ENCODE data around the gene RASL10B. TPM values are rescaled to one million over a fixed set of nuclear protein-coding genes. Genes with fewer than 3 reads are reported as not detected.
A peak's percentile ranks its signal among the peaks of the same experiment; 100 is the strongest.

RASL10B gene
- total RNA-seq, 6 experiments from 2014 or later: 1.7 to 5.0 (median 1.8) TPM

DNA sequence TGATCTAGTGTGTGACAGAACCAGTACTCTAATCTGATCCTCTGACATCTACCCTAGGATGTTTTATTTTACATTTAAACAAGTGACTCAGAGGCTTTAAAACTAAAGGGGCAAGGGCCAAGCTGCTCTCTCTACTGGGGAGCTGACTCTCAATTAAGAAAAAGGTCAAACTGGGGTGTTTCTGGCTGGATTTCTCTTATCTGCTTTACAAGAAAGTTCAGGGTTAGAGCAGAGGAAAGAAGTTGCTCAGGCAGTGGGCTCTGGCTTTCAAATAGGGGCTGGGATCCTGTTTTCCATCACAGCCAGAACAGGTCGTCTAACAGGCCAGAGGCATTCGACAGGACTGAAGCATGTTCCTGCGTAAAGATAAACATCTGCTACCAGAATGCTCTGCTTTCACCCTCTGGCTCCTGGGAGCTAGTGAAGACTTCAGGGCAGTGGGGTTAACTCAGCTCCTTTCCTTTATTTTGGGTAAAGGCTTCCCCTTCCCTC lies 55.5 kb downstream of the RASL10B start:
- TF ChIP-seq, protein P1, sequence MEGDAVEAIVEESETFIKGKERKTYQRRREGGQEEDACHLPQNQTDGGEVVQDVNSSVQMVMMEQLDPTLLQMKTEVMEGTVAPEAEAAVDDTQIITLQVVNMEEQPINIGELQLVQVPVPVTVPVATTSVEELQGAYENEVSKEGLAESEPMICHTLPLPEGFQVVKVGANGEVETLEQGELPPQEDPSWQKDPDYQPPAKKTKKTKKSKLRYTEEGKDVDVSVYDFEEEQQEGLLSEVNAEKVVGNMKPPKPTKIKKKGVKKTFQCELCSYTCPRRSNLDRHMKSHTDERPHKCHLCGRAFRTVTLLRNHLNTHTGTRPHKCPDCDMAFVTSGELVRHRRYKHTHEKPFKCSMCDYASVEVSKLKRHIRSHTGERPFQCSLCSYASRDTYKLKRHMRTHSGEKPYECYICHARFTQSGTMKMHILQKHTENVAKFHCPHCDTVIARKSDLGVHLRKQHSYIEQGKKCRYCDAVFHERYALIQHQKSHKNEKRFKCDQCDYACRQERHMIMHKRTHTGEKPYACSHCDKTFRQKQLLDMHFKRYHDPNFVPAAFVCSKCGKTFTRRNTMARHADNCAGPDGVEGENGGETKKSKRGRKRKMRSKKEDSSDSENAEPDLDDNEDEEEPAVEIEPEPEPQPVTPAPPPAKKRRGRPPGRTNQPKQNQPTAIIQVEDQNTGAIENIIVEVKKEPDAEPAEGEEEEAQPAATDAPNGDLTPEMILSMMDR (IDR thresholded peaks at IDR 0.05): no peak
- H3K4me1 Mint-ChIP-seq (ENCODE audit: low read depth): peaks cover 51% of the 10 kb centered on the region
- no peaks in the 10 kb centered on the region for H3K9me3 Mint-ChIP-seq
- DNase-seq: peak; percentile 38
- no peaks in the 10 kb centered on the region for H3K36me3 Mint-ChIP-seq (ENCODE audit: low read depth)
- H3K27ac Mint-ChIP-seq: peak overlapping the region; percentile 69
- peak overlapping the region; percentile 53 for H3K4me3 Mint-ChIP-seq
- peaks cover 20% of the 10 kb centered on the region for H3K27me3 Mint-ChIP-seq (ENCODE audit: insufficient read depth)

DNA sequence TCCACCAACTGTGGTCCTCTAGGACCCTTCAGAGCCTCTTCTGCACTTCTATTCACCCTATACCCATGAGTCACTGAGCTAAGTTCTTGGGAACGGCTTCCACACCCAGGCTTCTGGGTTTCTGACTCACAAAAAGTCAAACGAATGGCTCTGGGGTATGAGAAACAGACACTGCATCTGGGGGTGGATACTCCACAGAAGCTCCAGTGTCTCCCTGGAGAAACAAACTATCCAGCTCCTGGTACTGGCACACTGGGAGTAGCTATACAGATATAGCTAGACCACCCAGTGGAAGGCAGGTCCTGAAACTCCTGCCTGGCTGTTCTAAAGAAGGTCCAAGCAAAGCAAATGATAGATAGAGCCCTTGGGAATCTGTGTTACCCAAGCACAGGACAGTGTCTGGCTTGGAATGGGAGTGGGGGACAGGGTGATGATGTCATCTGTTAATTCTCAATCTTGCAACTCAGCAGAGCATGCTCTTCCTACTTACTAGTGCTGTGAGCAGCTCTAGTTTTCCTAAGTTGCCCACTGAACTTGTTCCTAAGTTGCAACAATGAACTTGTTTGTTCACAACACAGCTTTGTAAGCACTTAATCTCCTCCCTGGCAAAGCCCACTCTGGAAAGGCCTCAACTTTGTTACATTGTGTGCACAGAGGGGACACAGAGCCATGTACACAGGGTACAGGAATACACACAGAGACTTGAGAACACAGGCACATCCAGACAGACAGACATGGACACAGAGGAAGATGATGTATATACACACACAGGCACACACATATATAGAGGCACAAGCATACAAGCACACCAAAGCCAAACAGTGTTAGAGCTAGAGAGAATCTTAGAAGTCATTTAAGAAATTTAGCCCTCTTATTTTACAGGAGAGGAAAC lies 57.3 kb downstream of the RASL10B start:
- peak; percentile 89 for DNase-seq
- peaks cover 18% of the 10 kb centered on the region for H3K27me3 Mint-ChIP-seq (ENCODE audit: insufficient read depth)
- no peaks in the 10 kb centered on the region for H3K9me3 Mint-ChIP-seq
- no peaks in the 10 kb centered on the region for H3K36me3 Mint-ChIP-seq (ENCODE audit: low read depth)
- TF ChIP-seq, protein P1 (IDR thresholded peaks at IDR 0.05): no peak
- peak overlapping the region; percentile 62 for H3K4me3 Mint-ChIP-seq
- H3K27ac Mint-ChIP-seq: peak overlapping the region; percentile 90
- H3K4me1 Mint-ChIP-seq (ENCODE audit: low read depth): peaks cover 47% of the 10 kb centered on the region

DNA sequence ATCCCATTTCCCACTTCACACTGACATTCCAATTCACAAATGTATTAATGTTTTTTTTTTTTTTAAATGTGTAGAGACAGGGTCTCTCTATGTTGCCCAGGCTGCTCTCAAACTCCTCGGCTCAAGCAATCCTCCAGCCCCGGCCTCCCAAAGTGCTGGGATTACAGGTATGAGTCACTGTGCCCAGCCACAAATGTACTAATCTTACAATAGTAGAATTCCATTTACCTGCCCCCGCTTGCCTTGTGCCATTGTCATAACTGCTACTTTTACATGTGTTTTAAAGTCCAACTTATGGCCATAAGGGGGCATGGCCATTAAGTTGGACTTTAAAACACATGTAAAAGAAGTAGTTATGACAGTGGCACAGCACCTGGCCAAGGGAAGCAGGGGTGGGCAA lies 59.4 kb downstream of the RASL10B start:
- Mint-ChIP-seq H3K9me3 (no peaks in the 10 kb centered on the region), H3K27ac (no peak overlapping the region), H3K36me3 (ENCODE audit: low read depth) (no peaks in the 10 kb centered on the region), H3K4me1 (ENCODE audit: low read depth) (peaks cover 42% of the 10 kb centered on the region), H3K27me3 (ENCODE audit: insufficient read depth) (peaks cover 25% of the 10 kb centered on the region), H3K4me3 (no peak overlapping the region)
- no peak for DNase-seq
- TF ChIP-seq, protein P1 (IDR thresholded peaks at IDR 0.05): 0 out of 2 replicates have a peak, but pooled peaks have one; percentile 11

DNA sequence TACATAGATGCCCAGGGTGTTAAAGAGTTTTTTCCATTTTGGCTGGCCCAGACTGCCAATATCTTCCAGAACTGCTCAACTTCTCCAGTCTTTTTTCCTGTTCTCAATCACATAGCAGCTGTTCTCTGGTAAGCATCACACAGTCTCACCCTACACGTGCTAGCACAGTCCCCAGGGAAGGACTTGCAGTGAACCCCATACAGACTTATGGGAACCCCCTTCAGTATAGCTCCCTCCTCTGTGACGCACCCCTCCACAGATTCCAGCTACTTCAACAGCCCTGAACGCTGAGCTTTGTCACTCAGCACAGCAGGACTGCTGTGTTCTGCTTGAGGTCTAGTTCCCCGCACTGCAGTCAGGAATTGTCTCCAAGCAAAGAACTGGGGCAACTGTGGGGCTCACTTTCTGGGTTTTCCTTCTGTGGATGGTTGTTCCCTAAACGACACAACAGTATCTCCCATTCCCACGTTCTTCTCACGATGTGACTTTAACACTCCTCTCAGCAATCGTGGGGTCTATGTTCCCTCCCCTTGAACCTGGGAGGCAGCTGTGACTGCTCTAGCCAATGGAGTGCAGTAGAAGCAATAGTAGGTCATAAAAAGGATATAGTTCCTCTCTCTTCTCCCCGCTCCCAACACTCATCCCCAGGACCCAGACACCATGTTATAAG lies 60.4 kb downstream of the RASL10B start:
- Mint-ChIP-seq H3K27ac (no peak overlapping the region), H3K27me3 (ENCODE audit: insufficient read depth) (peaks cover 25% of the 10 kb centered on the region), H3K4me1 (ENCODE audit: low read depth) (peaks cover 41% of the 10 kb centered on the region), H3K9me3 (no peaks in the 10 kb centered on the region), H3K4me3 (no peak overlapping the region), H3K36me3 (ENCODE audit: low read depth) (no peaks in the 10 kb centered on the region)
- no peak for DNase-seq
- TF ChIP-seq, protein P1 (IDR thresholded peaks at IDR 0.05): no peak

Other genes with a start within 250 kb of the RASL10B start
- under 1 TPM in 4 of 6 experiments, not detected in 2; 0.13 to 0.34 (median 0.25) TPM for gene SLFN12L, start 194.0 kb upstream of the RASL10B start, total RNA-seq (2021; fragmentation: NEBNext Ultra II Directional; extraction: Animal tissue kit (Norgen Biotek cat#: 25700))
- gene SLFN14, start 170.8 kb upstream of the RASL10B start, total RNA-seq (2021; fragmentation: NEBNext Ultra II Directional; extraction: Animal tissue kit (Norgen Biotek cat#: 25700)): not detected
- gene PEX12, start 153.1 kb upstream of the RASL10B start, total RNA-seq (2021; fragmentation: NEBNext Ultra II Directional; extraction: Animal tissue kit (Norgen Biotek cat#: 25700)): 1 to 10 TPM; 6.2 to 9.0 (median 7.2) TPM
- 100 to 1,000 TPM; 168 to 196 (median 182) TPM for gene AP2B1, start 144.3 kb upstream of the RASL10B start, total RNA-seq (2021; fragmentation: NEBNext Ultra II Directional; extraction: Animal tissue kit (Norgen Biotek cat#: 25700))
- not detected for gene GAS2L2, start 21.6 kb downstream of the RASL10B start, total RNA-seq (2021; fragmentation: NEBNext Ultra II Directional; extraction: Animal tissue kit (Norgen Biotek cat#: 25700))
- not detected for gene C17orf50, start 29.2 kb downstream of the RASL10B start, total RNA-seq (2021; fragmentation: NEBNext Ultra II Directional; extraction: Animal tissue kit (Norgen Biotek cat#: 25700))
- not detected for gene MMP28, start 64.0 kb downstream of the RASL10B start, total RNA-seq (2021; fragmentation: NEBNext Ultra II Directional; extraction: Animal tissue kit (Norgen Biotek cat#: 25700))
- gene TAF15, start 77.8 kb downstream of the RASL10B start, total RNA-seq (2021; fragmentation: NEBNext Ultra II Directional; extraction: Animal tissue kit (Norgen Biotek cat#: 25700)): 100 to 1,000 TPM; 132 to 170 (median 146) TPM
- not detected for gene HEATR9, start 137.3 kb downstream of the RASL10B start, total RNA-seq (2021; fragmentation: NEBNext Ultra II Directional; extraction: Animal tissue kit (Norgen Biotek cat#: 25700))
- under 1 TPM in 1 of 6 experiments, not detected in 5; 0.19 TPM for gene CCL5, start 148.7 kb downstream of the RASL10B start, total RNA-seq (2021; fragmentation: NEBNext Ultra II Directional; extraction: Animal tissue kit (Norgen Biotek cat#: 25700))
- gene RDM1, start 199.1 kb downstream of the RASL10B start, total RNA-seq (2021; fragmentation: NEBNext Ultra II Directional; extraction: Animal tissue kit (Norgen Biotek cat#: 25700)): under 1 TPM in 4 of 6 experiments, not detected in 2; 0.23 to 0.76 (median 0.53) TPM
- gene LYZL6, start 212.1 kb downstream of the RASL10B start, total RNA-seq (2021; fragmentation: NEBNext Ultra II Directional; extraction: Animal tissue kit (Norgen Biotek cat#: 25700)): not detected
- gene CCL16, start 249.9 kb downstream of the RASL10B start, total RNA-seq (2021; fragmentation: NEBNext Ultra II Directional; extraction: Animal tissue kit (Norgen Biotek cat#: 25700)): not detected

All from HFFc6 (cell line).